GM12875 (cell line): ENCODE results near the gene SERP2.

Experiments used
- H3K4me3 ChIP-seq: one replicate; pipeline ENCODE4 v1.5.1; 2011; ENCODE audit warnings: low read depth, low read length, control low read depth
- CTCF ChIP-seq: IDR thresholded peaks from 2 replicates; pipeline ENCODE4 v1.5.1; 2011; ENCODE audit warnings: low read depth, mild to moderate bottlenecking, control low read depth, inconsistent platforms, low read length, moderate library complexity, borderline replicate concordance; ENCODE audit not compliant: insufficient read depth

SERP2 gene

GRCh38 chr13:44425041-44425814 lies 51.6 kb downstream of the SERP2 start:
- TF ChIP-seq CTCF = no peak
- no peak overlapping the region for H3K4me3 ChIP-seq

- no peak overlapping the region for H3K4me3 ChIP-seq
- TF ChIP-seq CTCF = no peak
These were observed 52.1 kb downstream of the SERP2 start for GRCh38 chr13:44425815-44426078.

GRCh38 chr13:44426461-44426860 lies 52.8 kb downstream of the SERP2 start:
- TF ChIP-seq CTCF = no peak
- H3K4me3 ChIP-seq = no peak overlapping the region

GRCh38 chr13:44429311-44429710 lies 55.7 kb downstream of the SERP2 start:
- H3K4me3 ChIP-seq = no peak overlapping the region
- no peak for TF ChIP-seq CTCF

GRCh38 chr13:44431150-44431549 lies 57.5 kb downstream of the SERP2 start:
- TF ChIP-seq CTCF = no peak
- H3K4me3 ChIP-seq = no peak overlapping the region

GRCh38 chr13:44432650-44433049 lies 59.0 kb downstream of the SERP2 start:
- H3K4me3 ChIP-seq = no peak overlapping the region

More at GRCh38 chr13:44432650-44433049, 59.0 kb downstream of the SERP2 start:
- no peak for TF ChIP-seq CTCF
